ENCODE measurements around the gene SRRM5.
"Not testable (repeated sequence)": the region's sequence is repeated elsewhere in the genome, so short reads cannot be mapped to it uniquely, and the experiment has no call there.

SRRM5 gene

DNA sequence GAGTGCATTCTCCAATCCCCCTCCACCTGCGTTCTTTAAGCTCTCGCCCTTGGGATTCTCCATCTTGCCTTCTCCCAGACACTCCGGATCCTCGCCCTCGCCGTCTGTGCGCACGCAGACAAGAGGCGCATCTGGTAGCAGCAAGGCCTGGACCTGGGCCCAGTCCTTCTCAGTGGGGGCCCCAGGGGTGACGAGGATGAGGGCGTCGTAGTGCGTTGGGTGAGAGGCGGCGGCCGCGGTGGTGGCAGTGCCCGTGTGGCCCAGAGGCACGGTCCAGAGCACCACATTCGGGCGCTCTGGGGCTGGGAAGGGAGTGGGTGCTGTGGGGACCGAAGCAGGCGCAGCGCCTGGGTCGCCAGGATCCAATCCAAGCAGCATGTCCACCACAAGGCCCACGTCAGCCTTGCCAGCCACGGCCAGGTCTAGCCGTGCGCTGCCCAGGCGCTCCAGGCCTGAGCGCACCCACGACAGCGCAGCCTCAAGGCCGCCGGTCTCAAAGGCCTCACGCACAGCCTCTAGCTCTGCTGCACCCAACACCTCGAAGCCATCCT is 19.0 kb upstream of the SRRM5 start:
- DNase-seq (ENCODE audit: low read depth) = no peak

DNA sequence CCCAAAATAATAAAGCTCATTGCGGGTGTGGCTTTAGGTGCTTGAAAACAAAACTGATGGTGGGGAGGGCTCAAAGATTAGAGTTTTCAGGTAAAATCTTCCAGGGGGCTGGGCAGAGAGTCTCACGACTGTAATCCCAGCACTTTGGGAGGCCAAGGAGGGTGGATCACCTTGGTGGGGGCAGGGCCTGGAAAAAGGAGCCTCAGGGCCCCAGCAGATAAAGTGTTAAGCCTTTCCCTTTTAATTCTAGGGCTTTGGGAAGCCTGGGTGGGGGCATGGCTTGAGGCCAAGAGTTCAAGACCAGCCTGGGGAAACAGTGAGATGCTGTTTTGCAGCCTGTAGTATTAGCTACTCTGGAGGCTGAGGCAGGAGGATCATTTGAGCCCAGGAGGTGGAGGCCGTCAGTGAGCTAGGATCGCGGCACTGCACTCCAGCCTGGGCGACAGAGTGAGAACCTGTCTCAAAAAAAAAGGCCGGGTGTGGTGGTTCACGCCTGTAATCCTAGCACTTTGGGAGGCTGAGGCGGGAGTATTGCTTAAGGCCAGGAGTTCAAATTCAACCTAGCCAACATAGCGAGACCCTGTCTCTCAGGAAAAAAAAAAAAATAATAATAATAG is 17.7 kb upstream of the SRRM5 start:
- DNase-seq (ENCODE audit: low read depth) = no peak

DNA sequence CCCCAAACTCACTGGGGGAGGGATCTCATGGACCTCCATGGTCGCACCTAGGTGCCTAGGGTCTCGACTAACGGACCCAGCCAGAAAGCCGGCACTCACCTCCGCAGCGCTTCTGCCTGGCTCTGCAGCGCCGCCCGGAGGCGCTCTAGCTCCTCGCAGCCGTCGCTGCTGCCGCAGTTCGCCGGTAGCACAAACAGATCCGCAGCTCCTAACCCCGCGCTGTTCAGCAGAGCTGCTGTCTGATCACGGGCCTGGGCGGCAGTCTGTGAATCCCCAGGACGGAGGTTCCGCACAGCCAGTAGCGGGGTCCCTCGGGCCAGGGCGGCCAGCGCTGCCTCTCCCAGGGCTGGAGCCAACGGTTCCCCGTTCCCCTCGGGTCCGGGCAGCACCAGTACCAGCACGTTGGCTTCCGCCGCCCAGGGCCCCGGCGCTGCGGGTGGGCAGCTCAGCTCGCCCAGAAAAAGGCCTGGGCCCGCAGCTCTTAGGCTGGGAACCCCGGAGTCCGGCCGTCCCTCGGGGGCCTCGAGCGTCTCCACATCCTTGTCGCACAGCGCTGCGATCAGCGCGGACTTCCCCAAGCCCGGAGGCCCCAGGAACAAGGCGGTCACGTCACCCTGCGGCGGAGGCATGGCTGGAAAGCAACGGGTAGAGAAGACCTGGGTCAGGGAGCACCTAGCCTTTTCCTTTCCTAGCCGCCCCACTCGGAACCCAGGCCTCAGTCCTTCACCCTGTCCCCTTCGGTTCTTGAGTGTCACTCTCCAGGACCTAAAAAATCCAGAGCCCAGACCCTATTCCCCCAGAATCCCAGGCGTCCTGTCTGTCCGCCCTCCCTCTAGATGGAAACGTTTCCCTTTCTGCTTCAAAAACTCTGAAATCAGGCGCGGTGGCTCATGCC is 16.9 kb upstream of the SRRM5 start:
- DNase-seq (ENCODE audit: low read depth) = peak; percentile 56

DNA sequence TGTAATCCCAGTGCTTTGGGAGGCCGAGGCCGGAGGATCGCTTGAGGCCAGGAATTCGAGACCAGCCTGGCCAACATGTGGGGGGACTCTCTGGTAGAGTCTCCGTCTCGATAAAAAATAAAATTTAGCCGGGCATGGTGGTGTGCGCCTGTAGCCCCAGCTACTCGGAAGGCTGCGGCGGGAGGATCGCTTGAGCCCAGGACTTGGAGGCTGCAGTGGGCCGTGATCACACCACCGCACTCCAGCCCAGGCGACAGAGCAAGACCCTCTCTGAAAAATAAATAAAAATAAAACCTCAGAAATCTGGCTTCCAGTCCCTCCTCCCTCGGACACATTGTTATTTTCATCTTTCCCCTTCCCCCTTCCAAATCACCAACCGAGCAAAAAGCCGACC is 16.3 kb upstream of the SRRM5 start:
- no peak for DNase-seq (ENCODE audit: low read depth)

DNA sequence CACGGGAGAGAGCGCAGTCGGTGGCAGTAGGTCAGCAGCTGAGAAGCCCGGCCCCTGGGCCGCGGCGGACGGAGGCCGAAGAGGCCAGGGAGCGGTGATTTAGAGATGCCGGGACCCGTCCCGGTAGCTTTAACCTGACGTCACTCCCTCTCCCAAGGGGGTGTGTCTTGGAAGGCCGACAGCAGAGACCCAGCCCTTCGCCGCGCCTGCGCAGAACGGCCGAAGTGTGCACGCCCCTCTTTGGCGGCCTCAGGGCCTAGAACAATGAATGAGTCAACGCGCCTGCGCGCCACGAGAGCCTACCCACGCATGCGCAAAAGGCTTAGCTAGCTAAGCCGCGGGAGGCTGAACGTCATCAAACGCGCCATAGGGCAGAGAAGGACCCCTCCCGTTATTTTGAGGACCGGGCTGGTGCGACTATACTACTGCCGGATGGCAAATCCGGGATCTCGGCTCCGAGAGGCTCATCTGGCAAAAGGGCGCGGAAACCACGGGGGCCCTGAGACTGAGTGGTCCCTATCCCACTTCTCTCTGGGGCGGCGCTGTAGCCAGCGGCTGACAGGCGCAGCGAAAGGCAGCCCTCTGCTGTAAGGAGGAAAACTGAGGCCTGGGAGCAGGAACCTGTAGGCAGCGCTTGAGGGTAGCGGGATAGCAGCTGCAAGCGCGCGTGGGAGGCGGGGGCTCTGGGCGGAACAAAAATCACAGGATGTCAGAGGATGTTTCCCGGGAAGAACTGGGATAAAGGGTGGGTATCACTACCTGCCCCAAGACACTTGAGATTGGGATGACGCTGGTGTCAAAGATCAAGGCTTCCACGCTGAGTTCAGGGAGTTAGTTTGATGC is 15.7 kb upstream of the SRRM5 start, which contains the start of the genes IRGQ and ZNF576:
Gene IRGQ, minus strand, starts transcription at position 136 of the 843 bp plus-strand sequence. CDS start 796 bp downstream, outside the sequence.
Gene ZNF576, plus strand, starts transcription at position 597 of the 843 bp plus-strand sequence. CDS start 514 bp downstream, outside the sequence.
- DNase-seq (ENCODE audit: low read depth) = peak; percentile 100

DNA sequence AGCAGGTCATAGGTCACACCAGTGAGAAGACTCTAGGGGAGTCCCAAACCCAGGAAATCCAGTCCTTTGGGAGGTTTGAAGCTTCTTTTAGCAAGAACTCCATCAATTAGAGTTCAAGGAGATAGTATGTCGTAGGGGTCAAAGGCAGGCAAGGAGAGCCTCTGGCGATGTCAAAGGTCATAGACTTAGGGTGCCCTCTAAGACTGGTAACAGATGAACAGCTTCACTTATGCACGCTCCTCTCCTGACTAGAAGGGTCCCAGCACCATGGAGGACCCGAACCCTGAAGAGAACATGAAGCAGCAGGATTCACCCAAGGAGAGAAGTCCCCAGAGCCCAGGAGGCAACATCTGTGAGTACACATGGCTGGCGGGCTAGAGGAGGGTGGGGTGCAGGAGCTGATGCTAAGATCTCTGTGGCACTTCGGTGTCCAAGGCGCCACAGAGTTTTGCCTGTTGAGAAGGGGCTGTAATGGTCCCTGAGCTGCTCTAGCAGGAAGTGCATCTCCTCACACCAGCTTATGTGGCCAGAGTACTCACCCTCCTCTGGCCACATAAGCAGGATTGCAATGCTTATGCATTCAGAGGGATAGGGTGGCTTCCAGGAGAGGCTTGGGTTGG is 14.9 kb upstream of the SRRM5 start:
- DNase-seq (ENCODE audit: low read depth) = no peak

DNA sequence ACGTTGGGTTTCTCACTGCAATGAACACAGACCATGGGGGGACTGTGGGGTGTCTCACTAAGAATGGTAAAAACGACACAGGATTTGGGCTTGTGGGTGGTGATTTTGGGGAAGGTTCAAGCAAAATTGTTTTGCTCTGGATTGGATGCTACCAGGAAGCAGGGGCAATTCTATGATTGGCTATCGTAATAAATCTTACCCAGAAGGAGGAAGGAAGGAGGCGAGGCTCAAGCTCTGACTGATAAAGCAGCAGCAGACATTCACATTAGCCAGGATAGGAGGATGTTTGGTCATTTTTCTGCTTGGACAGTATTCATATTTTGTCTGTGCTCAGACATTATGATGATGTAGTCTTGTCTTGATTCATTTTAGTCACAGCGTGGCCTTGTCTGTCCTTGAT is 14.0 kb upstream of the SRRM5 start:
- no peak for DNase-seq (ENCODE audit: low read depth)

DNA sequence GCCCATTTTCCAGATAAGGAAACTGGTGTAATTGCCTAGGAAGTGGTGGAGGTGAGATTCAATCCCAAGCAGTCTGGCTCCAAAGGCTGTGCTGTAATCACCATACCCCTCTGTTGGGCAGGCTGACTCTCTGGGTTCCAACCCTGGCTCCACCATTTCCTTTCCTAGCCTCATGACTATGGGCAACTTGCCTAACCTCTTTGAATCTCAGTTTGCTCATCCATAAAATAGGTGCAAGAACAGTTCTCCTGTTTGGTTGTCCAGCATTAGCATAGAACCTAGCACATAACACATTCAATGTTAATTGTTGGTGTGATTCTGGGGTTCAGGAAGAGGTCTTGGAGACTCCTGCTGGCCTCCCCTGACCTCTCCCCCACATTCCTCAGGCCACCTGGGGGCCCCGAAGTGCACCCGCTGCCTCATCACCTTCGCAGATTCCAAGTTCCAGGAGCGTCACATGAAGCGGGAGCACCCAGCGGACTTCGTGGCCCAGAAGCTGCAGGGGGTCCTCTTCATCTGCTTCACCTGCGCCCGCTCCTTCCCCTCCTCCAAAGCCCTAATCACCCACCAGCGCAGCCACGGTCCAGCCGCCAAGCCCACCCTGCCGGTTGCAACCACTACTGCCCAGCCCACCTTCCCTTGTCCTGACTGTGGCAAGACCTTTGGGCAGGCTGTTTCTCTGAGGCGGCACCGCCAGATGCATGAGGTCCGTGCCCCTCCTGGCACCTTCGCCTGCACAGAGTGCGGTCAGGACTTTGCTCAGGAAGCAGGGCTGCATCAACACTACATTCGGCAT is 13.2 kb upstream of the SRRM5 start:
- no peak for DNase-seq (ENCODE audit: low read depth)

DNA sequence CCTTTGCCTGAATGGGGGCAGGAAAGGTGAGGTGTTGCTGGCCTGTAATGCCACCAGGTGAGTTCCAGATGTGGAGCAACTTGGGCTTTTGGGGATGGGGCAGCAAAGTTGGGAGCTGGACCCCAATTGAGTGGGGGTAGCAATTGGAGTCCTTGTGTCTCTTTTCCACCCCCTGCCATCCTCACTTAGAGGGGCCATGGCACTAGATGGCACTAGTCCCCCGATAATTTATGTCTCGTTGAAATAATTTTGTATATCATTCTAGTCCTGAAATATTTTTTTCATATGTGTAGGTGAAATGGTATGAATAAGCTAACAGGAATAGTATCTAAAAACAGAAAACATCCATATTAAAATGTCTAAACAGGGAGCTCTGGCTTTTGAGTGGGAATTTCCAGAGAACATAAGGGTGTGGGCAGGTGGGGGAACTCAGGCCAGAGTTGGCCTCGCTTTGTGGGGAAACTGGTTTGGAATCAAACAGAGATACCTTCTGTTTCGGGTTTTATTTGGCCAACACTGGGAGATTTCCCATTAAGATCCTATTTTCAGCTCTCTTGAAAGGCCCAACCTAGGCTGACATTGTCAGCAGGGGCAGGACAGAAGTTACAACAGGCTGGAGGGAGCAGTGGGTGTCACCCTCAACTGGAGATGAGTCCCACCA is 12.1 kb upstream of the SRRM5 start:
- DNase-seq (ENCODE audit: low read depth) = no peak

DNA sequence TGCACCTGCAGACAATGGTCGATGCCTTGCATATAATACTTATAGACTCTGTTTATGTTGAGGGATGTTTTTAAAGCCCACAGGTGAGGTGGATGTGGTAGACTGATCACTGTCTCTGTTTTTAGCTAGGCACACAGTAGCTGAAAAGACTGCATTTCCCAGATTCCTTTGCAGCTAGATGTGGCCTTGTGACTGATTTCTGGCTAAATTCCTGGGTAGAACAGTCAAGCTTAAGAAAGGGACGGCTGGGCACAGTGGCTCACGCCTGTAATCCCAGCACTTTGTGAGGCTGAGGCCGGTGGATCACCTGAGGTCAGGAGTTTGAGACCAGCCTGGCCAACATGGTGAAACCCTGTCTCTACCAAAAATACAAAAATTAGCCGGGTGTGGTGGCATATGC is 11.6 kb upstream of the SRRM5 start:
- not testable (repeated sequence) for DNase-seq (ENCODE audit: low read depth)

DNA sequence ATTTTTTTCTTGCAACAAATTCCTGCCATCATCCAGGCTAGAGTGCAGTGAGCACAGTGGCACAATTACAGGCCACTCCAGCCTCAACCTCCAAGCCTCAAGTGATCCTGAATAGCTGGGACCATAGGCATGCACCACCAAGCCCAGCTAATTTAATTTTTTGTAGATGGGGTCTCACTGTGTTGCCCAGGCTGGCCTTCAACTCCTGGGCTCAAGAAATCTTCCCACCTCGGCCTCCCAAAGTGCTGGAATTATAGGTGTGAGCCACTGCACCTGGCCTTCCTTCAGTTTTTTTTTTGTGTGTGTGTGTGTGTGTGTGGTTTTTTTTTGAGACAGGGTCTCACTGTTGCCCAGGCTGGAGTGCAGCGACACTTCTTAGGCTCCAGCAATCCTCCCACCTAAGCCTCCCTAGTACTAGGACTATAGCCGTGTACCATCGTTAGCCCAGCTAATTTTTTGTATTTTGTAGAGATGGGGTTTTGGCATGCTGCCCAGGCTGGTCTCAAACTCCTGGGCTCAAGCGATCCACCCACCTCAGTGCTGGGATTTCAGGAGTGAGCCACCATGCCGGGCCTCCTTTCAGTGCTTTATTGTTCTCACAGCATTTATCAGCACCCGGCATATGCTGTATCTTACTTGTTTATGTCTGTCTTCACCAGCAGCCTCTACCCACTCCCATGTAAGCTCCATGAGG is 5.9 kb upstream of the SRRM5 start:
- no peak for DNase-seq (ENCODE audit: low read depth)

DNA sequence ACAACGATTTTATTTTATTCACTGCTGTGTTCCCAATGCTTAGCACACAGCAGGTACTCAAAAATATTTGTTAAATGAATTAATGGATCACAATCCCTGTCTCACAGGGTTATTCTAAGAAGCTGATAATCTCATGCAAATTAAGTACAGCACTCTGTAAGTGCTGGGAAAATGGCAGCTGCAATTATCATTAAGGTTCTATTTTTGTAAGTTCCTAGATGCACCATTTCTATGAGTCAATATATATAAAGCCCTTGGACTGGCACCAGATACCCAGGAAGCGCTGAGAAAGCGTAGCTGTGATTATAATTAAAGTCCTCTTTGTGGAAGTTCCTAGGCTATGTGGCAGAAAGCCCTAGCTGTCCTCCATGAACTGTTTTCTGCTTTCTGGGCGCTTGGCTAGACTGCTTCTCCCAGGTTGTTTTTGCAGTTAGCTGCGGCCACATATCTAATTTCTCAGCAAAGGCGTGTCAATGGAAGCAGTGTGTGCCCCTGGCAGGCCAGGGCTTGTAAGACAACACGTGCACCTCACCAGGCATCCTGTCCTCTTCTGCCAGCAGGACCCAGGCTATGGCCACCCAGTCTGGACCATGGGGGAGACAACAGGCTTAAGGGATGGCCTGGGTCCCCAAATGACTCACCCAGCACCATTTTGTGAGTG is 5.2 kb upstream of the SRRM5 start:
- no peak for DNase-seq (ENCODE audit: low read depth)

DNA sequence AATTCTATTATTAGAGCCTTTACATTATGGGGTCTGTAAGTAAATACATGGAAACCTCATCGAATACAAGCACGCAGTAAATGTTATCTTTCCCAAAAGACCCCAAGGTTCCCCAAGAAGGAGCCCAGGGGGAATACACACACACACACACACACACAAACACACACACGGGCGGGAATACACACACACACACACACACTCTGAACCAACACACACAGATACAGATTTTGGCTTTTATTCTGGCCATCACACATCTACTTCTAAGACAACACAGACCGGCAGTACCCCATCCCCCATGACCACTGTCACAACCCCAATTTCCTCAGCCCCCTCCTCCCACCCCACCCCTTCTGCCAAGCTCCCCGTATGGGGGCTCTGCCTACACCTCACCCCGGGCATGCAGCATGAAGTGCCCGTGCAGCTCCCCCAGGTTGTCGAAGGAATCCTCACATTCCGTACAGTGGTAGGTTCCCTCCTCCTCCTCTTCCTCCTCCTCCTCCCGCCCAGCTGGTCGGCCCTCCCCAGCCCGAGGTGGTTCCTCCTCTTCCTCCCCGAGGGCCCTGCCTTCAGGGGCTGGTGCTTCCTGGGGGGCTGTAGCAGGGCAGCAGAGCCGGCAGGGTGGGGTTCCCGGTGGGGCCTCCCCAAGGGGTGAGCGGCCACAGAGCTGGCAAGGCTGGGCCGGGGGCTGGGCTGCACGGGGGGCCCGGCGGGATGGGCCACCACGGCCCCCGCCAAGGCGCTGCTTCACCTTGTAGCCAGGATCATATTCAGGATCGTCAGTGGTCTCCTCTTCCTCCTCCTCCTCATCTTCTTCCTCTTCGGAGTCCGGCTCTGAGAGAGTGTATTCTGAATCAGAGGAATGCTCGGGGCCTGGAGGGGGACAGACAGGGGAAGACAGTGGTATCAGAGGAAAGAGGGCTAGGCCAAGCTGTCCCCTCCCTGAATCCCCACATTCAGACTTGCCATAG is 4.4 kb upstream of the SRRM5 start:
- no peak for DNase-seq (ENCODE audit: low read depth)

DNA sequence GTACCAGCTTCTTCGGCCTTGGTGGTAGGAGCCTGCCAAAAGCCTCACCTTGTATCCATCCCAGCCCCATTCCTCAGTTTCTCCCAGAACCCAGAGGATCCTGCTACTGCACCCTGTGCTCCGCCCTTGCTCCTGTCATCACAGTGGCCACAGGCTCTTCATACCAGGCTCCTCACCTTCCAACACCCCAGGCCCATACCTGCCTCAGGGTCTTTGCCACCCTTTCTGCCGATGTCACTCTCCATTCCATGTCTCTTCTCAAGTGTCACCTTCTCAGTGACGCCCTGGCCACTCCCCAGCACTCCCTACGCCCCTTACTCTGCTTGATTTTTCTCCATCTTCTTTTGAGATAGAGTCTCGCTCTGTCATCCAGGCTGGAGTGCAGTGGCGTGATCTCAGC is 2.0 kb upstream of the SRRM5 start:
- no peak for DNase-seq (ENCODE audit: low read depth)

DNA sequence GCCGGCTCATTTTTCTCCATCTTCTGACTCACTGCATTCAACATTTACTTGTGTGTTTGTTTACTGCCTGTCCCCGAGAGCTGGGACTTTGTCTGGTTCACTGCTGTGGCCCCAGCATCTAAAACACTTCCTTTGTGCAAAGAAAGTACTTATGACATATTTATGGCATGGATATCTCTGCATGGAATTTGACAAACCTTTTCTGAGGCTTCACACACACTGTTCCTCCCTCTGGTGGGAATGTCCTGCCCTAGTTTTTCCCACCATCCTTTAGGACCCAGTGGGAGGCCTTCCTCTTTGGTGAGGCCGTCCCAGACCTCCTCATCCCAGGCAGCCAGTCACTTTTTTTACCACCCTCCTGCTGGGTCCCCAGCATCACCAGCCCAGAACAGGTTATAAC is 1.4 kb upstream of the SRRM5 start:
- no peak for DNase-seq (ENCODE audit: low read depth)

DNA sequence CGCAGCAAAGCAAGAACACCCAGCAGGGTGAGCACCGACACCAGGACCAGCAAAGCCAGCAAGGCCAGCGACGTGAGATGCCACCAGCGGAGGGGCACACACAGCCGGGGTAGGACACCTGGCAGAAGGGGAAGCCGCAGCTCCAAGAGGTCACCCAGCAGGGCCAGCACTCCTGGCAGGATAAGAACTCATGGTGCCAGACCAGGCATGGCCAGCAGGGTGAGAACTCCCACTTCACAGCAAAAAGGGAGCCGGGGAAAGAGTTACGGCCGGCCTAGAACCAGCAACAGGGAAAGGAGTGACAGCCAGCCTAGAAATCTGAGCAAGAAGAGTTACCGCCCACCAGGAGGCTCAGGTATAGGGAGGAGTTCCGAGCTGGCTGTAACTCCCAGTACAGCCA is 486 bp downstream of the SRRM5 start:
- no peak for DNase-seq (ENCODE audit: low read depth)

DNA sequence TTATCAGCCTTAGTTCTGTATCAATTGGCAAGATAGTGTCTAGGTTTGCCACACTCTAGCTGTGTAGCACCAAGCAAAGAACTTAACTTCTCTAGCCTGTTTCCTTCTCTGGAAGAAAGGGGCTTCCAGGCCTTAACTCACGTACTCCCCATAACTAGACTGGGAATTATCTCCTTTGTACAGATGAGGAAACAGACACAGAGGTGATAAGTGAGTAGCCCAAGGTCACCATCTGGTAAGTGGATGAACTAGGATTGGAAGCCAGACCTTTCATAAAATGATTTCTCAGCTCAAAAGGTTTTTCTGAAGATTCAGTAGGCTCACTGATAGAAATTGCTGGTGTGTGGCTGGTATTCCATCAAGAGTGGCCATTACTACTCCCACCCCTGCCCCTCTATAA is 4.4 kb downstream of the SRRM5 start:
- no peak for DNase-seq (ENCODE audit: low read depth)

DNA sequence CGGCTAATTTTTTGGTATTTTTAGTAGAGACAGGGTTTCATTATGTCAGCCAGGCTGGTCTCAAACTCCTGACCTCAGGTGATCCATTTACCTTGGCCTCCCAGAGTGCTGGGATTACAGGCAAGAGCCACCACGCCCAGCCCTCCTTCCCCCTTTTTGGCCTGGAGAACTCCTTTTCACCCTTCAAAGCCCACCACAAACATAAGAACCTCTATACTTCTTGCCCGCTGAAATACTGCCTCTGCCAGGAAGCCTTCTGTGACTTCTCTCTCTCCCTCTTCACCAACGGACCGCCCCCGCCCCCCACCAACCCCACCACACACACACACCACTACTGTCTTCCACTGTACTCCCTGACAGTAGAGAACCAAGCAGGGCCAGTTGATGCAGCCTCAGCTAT is 5.1 kb downstream of the SRRM5 start:
- DNase-seq (ENCODE audit: low read depth) = no peak

Measured in stimulated activated CD4-positive, alpha-beta T cell treated with anti-CD3 and anti-CD28 coated beads, Interleukin-2, amount 100 ng/mL, for 4 hours (primary cell).